ENCODE results near the gene PABPN1L. TPM values are rescaled to one million over a fixed set of nuclear protein-coding genes. Genes with fewer than 3 reads are reported as not detected.

PABPN1L gene
- total and polyA plus RNA-seq, 2 experiments from 2014 or later, result not detected

GRCh38 chr16:88897696-88898425 lies 31.4 kb upstream of the PABPN1L start:
- no peak overlapping the region for H3K4me3 Mint-ChIP-seq
- Histone ChIP-seq H4K20me1 (replicated peaks; ENCODE audit: insufficient read depth) (no peaks in the 10 kb centered on the region), H3K4me2 (no peak overlapping the region), H3F3A (replicated peaks; ENCODE audit: low read depth) (no peaks in the 10 kb centered on the region), H3K9me2 (ENCODE audit: insufficient read depth) (no peaks in the 10 kb centered on the region), H3K27me3 (ENCODE audit: insufficient read depth) (no peaks in the 10 kb centered on the region), H3K4me3 (no peak overlapping the region), H2AFZ (no peak overlapping the region), H3K27ac (ENCODE audit: low read depth) (no peak overlapping the region), H3K79me2 (replicated peaks; ENCODE audit: insufficient read depth) (no peaks in the 10 kb centered on the region), H3K4me1 (ENCODE audit: insufficient read depth) (no peaks in the 10 kb centered on the region), H3K36me3 (ENCODE audit: insufficient read depth) (no peaks in the 10 kb centered on the region)
- ATAC-seq (no peak), DNase-seq (ENCODE audit: low spot score) (no peak)
- H3K36me3 Mint-ChIP-seq (ENCODE audit: low read depth), result no peaks in the 10 kb centered on the region
- no peak overlapping the region for H3K27ac Mint-ChIP-seq
- no peaks in the 10 kb centered on the region for H3K9me3 Mint-ChIP-seq
- H3K4me1 Mint-ChIP-seq, result peaks cover 3% of the 10 kb centered on the region; the same call in 1 of the 3 replicates
- TF ChIP-seq EZH2phosphoT487 (IDR thresholded peaks at IDR 0.05; ENCODE audit: unreplicated experiment) (no peak), REST (IDR thresholded peaks at IDR 0.05; ENCODE audit: unreplicated experiment) (no peak), STAT1 (IDR thresholded peaks at IDR 0.05; ENCODE audit: unreplicated experiment) (no peak), POLR2AphosphoS5 (IDR thresholded peaks at IDR 0.05; ENCODE audit: low read depth) (no peak), CTCF (conservative IDR thresholded peaks at IDR 0.05; ENCODE audit: low read depth in 2 of 2) (no peak)
- H3K27me3 Mint-ChIP-seq (ENCODE audit: insufficient read depth, low read depth, poor library complexity), result peaks cover 3% of the 10 kb centered on the region

GRCh38 chr16:88896238-88897070 lies 30.0 kb upstream of the PABPN1L start:
- Histone ChIP-seq H3K79me2 (replicated peaks; ENCODE audit: insufficient read depth) (no peaks in the 10 kb centered on the region), H3F3A (replicated peaks; ENCODE audit: low read depth) (no peaks in the 10 kb centered on the region), H3K4me1 (ENCODE audit: insufficient read depth) (no peaks in the 10 kb centered on the region), H3K4me2 (no peak overlapping the region), H3K36me3 (ENCODE audit: insufficient read depth) (no peaks in the 10 kb centered on the region), H4K20me1 (replicated peaks; ENCODE audit: insufficient read depth) (no peaks in the 10 kb centered on the region), H3K27me3 (ENCODE audit: insufficient read depth) (no peaks in the 10 kb centered on the region), H2AFZ (no peak overlapping the region), H3K4me3 (no peak overlapping the region), H3K27ac (ENCODE audit: low read depth) (no peak overlapping the region), H3K9me2 (ENCODE audit: insufficient read depth) (no peaks in the 10 kb centered on the region)
- DNase-seq (ENCODE audit: low spot score) (no peak), ATAC-seq (no peak)
- H3K36me3 Mint-ChIP-seq (ENCODE audit: low read depth), result no peaks in the 10 kb centered on the region
- H3K4me1 Mint-ChIP-seq, result no peaks in the 10 kb centered on the region
- no peak overlapping the region for H3K4me3 Mint-ChIP-seq
- H3K9me3 Mint-ChIP-seq, result no peaks in the 10 kb centered on the region
- H3K27ac Mint-ChIP-seq, result no peak overlapping the region
- peaks cover 5% of the 10 kb centered on the region for H3K27me3 Mint-ChIP-seq (ENCODE audit: insufficient read depth, low read depth, poor library complexity)
- no peak for TF ChIP-seq JUNB (IDR thresholded peaks at IDR 0.05; ENCODE audit: unreplicated experiment)
- TF ChIP-seq NANOG (IDR thresholded peaks at IDR 0.05; ENCODE audit: borderline replicate concordance), result no peak
- TF ChIP-seq ZNF114 (CRISPR knock-in tag; IDR thresholded peaks at IDR 0.05), result no peak
- no peak for TF ChIP-seq EZH2phosphoT487 (IDR thresholded peaks at IDR 0.05; ENCODE audit: unreplicated experiment)
- no peak for TF ChIP-seq ZNF331 (CRISPR knock-in tag; IDR thresholded peaks at IDR 0.05; ENCODE audit: low read depth)

Data from GM23338 (cell line).